ENCODE measurements around the gene HTD2.

DNA sequence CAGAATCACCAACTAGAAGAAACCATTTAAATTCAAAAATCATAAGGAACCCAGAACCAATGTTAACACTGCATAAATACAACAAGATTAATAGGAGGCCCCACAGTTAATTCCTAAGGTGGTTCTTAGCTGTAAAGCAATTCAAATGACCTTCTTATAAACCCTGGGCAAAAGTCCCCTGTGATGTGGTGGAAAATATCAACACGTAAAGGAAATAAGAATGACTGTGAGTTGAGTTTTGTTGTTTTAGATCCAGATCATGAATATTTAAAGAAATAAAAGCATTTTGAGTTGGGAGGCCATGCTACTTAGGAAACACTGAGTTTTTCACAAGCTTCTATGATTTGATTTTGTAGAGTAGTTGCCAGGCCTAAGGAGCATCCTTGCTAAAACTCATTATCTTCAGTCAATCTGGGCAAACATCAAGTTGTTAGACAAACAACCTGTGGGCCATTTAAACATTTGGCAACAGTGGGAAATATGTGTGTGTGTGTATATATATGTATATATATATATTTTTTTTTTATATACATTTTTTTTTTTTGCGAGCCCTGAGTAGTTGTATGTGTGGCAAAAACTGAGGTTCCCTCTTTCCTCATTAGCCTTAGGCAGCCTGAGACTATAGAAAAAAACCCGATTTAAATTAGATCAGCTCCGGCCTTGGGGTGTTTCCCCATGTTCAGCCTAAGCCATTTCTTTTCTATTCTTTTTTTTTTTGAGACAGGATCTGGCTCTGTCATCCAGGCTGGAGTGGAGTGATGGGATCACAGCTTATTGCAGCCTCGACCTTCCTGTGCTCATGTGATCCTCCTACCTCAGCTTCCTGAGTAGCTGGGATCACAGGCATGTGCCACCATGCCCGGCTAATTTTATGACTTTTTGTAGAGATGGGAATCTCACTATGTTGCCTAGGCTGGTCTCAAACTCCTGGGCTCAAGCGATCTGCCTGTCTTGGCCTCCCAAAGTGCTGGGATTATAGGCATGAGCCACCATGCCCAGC lies 18.4 kb downstream of the HTD2 start:
- TF ChIP-seq CTCF (IDR thresholded peaks at IDR 0.05) (no peak), POLR2A (IDR thresholded peaks at IDR 0.05) (no peak)
